ENCODE measurements around the gene COL19A1. TPM values are rescaled to one million over a fixed set of nuclear protein-coding genes. Genes with fewer than 3 reads are reported as not detected.

COL19A1 gene
- total and polyA plus RNA-seq, 2 of the 13 experiments (the other 11 are each of a cell fraction or from before 2014, with no cell fraction given): not detected

- TF ChIP-seq TFDP1 (CRISPR knock-in tag; IDR thresholded peaks at IDR 0.05; ENCODE audit: borderline replicate concordance): no peak
Observed at GRCh38 chr6:69926745-69927144, 60.4 kb downstream of the COL19A1 start (continued).

- ChIA-PET POLR2A (no interaction called here), CTCF (ENCODE audit: low intra/inter-chr PET ratio, low total read pairs) (no interaction called here)
- BruUV-seq (replicated peaks): no TSS peak
- intact Hi-C loops (cut with micrococcal nuclease; ENCODE audit: unreplicated experiment) (loop anchor here (5.0 kb wide), 1 partner anchor 1041 kb away; no protein-coding TSS in a partner anchor), in situ Hi-C loops (cut with HindIII; ENCODE audit: extremely low pct_ligation_motif_present, low pct_unique_long_range_greater_than_20kb) (no loop called here)
- DNase-seq (ENCODE audit: low spot score) (no peak), FAIRE-seq (no peak), ATAC-seq (no peak)
- Histone ChIP-seq H3K4me3 (replicated peaks in 1 of 3; ENCODE audit: insufficient read depth in 1 of 3, low read depth in 2 of 3, low read length in 3 of 3) (no peak overlapping the region), H3K36me3 (replicated peaks in 1 of 2; ENCODE audit: control insufficient read depth in 1 of 2, insufficient read depth in 2 of 2, low read length in 2 of 2) (no peaks in the 10 kb centered on the region), H3K27me3 (ENCODE audit: control insufficient read depth in 1 of 2, insufficient read depth in 2 of 2, low read length in 2 of 2) (no peaks in the 10 kb centered on the region), H3K9me3 (ENCODE audit: low read length) (no peaks in the 10 kb centered on the region), H3K79me2 (ENCODE audit: insufficient read depth, low read length) (no peaks in the 10 kb centered on the region), H3K4me1 (ENCODE audit: insufficient read depth, low read length) (no peaks in the 10 kb centered on the region), H3K4me2 (ENCODE audit: low read depth, low read length) (no peak overlapping the region), H2AFZ (ENCODE audit: low read length) (no peak overlapping the region), H3K9ac (ENCODE audit: insufficient read depth, low read depth, low read length) (no peak overlapping the region), H4K20me1 (ENCODE audit: insufficient read depth, low read length) (no peaks in the 10 kb centered on the region), H3K27ac (ENCODE audit: extremely low read length, insufficient read depth, low read length) (no peak overlapping the region)
- WGBS (ENCODE audit: low lambda C conversion rate): 3% methylated on average over 1 of the region's 1 CpG
- no peak for TF ChIP-seq HOXA5 (CRISPR knock-in tag; IDR thresholded peaks at IDR 0.05)
- TF ChIP-seq ZNF891 (CRISPR knock-in tag; IDR thresholded peaks at IDR 0.05): no peak
- no peak for TF ChIP-seq ZNF710 (CRISPR knock-in tag; IDR thresholded peaks at IDR 0.05; ENCODE audit: borderline replicate concordance)
- TF ChIP-seq ZNF646 (CRISPR knock-in tag; IDR thresholded peaks at IDR 0.05): no peak
- no peak for TF ChIP-seq EZH2 (conservative IDR thresholded peaks at IDR 0.05; ENCODE audit: low read depth, low read length)
- TF ChIP-seq GFI1 (CRISPR knock-in tag; IDR thresholded peaks at IDR 0.05; ENCODE audit: borderline replicate concordance): no peak
- no peak for TF ChIP-seq ZNF251 (CRISPR knock-in tag; IDR thresholded peaks at IDR 0.05)
- no peak for TF ChIP-seq ZNF30 (CRISPR knock-in tag; IDR thresholded peaks at IDR 0.05)
- no peak for TF ChIP-seq AGO2 (optimal IDR thresholded peaks at IDR 0.05; ENCODE audit: low read depth, low read length)
- TF ChIP-seq ZNF709 (CRISPR knock-in tag; IDR thresholded peaks at IDR 0.05): no peak
- TF ChIP-seq ZNF280B (CRISPR knock-in tag; IDR thresholded peaks at IDR 0.05; ENCODE audit: borderline replicate concordance): no peak
Observed at GRCh38 chr6:69933239-69933638, 66.9 kb downstream of the COL19A1 start.
